ENCODE data around the gene DMRT2. TPM values are rescaled to one million over a fixed set of nuclear protein-coding genes. Genes with fewer than 3 reads are reported as not detected.

DMRT2 gene
- total RNA-seq, 4 donors from 2014 or later = 0.58 to 1.6 (median 0.62) TPM; not detected in 1

DNA sequence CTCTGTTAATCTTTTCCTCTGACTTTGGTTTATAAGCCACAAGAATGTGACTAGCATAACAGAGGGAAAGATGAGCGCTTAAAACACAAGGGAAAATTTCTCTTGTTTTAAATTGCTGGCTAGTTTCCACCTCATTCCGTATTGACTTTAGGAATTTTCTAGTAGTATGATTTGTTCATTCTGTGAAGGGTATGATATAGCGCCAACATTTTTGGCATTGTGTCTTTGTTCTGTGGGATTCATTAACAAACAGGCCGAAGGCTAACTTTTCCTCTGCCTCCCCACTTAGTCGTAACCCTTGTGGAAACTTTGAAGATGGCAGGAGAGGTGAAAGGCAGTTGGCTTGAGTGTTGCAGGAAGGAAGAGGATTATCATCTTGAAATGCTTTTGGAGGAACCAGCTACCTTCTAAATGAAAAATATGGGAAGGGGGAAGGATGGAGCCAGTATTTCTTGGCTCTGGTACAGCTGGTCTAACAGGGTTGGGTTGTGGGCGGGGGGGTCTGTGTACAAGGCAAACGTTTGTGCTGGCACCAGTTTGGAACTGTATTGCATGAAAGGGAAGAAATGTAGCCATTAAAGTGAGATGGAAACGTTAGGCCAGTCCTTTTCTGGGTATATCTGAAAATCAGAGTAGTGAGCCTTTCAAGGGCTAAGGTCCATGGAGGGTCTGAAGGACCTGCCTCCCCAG lies 21.5 kb upstream of the DMRT2 start:
- TF ChIP-seq, protein P1, sequence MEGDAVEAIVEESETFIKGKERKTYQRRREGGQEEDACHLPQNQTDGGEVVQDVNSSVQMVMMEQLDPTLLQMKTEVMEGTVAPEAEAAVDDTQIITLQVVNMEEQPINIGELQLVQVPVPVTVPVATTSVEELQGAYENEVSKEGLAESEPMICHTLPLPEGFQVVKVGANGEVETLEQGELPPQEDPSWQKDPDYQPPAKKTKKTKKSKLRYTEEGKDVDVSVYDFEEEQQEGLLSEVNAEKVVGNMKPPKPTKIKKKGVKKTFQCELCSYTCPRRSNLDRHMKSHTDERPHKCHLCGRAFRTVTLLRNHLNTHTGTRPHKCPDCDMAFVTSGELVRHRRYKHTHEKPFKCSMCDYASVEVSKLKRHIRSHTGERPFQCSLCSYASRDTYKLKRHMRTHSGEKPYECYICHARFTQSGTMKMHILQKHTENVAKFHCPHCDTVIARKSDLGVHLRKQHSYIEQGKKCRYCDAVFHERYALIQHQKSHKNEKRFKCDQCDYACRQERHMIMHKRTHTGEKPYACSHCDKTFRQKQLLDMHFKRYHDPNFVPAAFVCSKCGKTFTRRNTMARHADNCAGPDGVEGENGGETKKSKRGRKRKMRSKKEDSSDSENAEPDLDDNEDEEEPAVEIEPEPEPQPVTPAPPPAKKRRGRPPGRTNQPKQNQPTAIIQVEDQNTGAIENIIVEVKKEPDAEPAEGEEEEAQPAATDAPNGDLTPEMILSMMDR (IDR thresholded peaks at IDR 0.05) = no peak
- TF ChIP-seq POLR2AphosphoS5 (IDR thresholded peaks at IDR 0.05) (no peak), POLR2A (IDR thresholded peaks at IDR 0.05) (no peak), EP300 (IDR thresholded peaks at IDR 0.05) (no peak)
- Histone ChIP-seq H3K4me3 (no peak overlapping the region), H3K4me1 (no peaks in the 10 kb centered on the region), H3K9me3 (peaks cover 0 to under 1% (median 0%) of the 10 kb centered on the region in 3 donors), H3K36me3 (no peaks in the 10 kb centered on the region), H3K27me3 (peaks cover 80% of the 10 kb centered on the region), H3K27ac (no peak overlapping the region)
- no peak for ATAC-seq
- 53 to 65% methylated on average over 6 to 7 of the region's 8 CpGs for WGBS, 2 donors (ENCODE audit: low coverage in 1 of 2)

DNA sequence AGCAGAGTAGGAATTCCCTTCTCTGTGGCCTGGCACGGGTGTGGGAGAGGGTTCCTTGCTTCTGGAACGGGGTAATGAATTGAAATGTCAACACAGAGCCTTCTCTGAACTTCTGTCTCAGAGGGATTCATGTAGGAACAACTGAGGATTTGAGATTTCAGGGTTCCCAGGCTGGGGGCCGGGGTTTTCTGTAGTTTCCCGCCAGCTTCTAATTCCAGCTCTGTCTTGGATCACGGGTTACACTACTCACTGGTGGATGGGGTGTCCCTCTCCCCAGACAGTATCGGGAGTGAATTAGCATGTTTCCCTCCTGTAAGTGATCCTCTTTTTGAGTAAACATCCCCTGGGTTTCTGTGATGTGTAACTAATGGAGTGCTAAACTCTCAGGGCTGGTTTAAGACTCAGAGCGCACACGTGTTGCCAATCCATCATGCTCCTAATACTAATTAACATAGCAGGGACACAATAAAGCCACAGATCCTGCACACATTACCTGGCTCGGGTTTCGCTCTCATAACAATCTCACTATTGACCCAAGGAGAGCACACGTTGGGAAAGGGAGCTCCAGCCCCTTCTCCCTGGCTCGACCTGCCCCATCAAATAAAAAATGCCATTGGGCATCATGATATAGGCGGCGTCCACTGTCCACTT lies 18.1 kb upstream of the DMRT2 start:
- no peaks in the 10 kb centered on the region for H3K36me3 ChIP-seq
- no peak overlapping the region for H3K4me3 ChIP-seq
- H3K27ac ChIP-seq = no peak overlapping the region
- 25 to 42% methylated on average over 7 to 10 of the region's 14 CpGs for WGBS, 2 donors (ENCODE audit: low coverage in 1 of 2)
- peaks cover 77% of the 10 kb centered on the region for H3K27me3 ChIP-seq
- ATAC-seq = no peak
- H3K4me1 ChIP-seq = no peaks in the 10 kb centered on the region
- TF ChIP-seq, protein P1 (IDR thresholded peaks at IDR 0.05) = no peak
- no peak for TF ChIP-seq EP300 (IDR thresholded peaks at IDR 0.05)
- TF ChIP-seq POLR2AphosphoS5 (IDR thresholded peaks at IDR 0.05) = no peak
- no peak for TF ChIP-seq POLR2A (IDR thresholded peaks at IDR 0.05)
- H3K9me3 ChIP-seq = no peaks in the 10 kb centered on the region

DNA sequence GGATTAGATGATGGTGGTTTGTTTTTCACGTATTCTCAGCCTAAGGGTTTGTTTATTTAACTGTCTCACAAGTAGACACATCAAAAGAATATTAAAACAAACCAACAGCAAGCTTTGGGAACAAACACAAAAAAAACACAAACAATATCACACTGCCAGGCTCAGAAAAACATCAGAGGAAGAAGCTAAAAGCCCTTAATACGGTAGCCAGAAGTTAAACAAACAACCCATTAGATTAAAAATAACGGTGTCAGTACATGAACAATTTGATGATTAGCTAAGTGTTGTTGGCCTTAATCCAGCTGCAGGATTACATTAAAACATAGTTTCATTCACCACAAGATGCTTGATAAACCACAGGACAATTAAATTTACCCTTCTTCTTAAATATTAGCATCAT lies 15.9 kb upstream of the DMRT2 start:
- peaks cover 85% of the 10 kb centered on the region for H3K27me3 ChIP-seq
- no peak for ATAC-seq
- no peak overlapping the region for H3K27ac ChIP-seq
- TF ChIP-seq EP300 (IDR thresholded peaks at IDR 0.05) (no peak), POLR2A (IDR thresholded peaks at IDR 0.05) (no peak), POLR2AphosphoS5 (IDR thresholded peaks at IDR 0.05) (no peak)
- TF ChIP-seq, protein P1 (IDR thresholded peaks at IDR 0.05) = no peak
- no peaks in the 10 kb centered on the region for H3K4me1 ChIP-seq
- no peaks in the 10 kb centered on the region for H3K36me3 ChIP-seq
- 9 to 18% methylated on average over 3 of the region's 3 CpGs for WGBS, 2 donors (ENCODE audit: low coverage in 1 of 2)
- H3K4me3 ChIP-seq = no peak overlapping the region
- no peaks in the 10 kb centered on the region for H3K9me3 ChIP-seq

DNA sequence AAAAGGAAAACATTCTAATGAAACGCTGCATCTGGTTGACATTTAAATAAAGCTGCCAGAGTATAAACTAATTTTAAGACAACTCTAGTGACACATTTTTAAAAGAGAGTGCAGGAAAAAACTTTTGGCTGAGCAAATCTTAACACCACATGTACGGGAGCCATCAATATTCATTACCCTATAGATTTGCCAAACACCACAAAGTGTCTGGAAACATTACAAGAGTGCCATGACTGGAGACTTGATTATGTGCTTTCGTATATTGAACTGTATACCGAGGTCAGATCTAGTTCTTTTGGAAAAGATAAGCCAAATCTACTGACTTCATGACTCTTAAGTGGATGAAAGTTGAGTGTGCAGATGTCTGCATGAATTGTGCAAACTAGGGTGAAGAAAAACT lies 10.6 kb upstream of the DMRT2 start:
- H3K4me1 ChIP-seq = peaks cover 0 to 13% (median 6%) of the 10 kb centered on the region in 3 donors
- H3K36me3 ChIP-seq = no peaks in the 10 kb centered on the region
- no peak overlapping the region for H3K4me3 ChIP-seq
- WGBS, 2 donors (ENCODE audit: low coverage in 1 of 2) = 42 to 45% methylated on average over 4 of the region's 4 CpGs
- TF ChIP-seq POLR2AphosphoS5 (IDR thresholded peaks at IDR 0.05) = no peak
- TF ChIP-seq, protein P1 (IDR thresholded peaks at IDR 0.05) = no peak
- TF ChIP-seq EP300 (IDR thresholded peaks at IDR 0.05) = no peak
- TF ChIP-seq POLR2A (IDR thresholded peaks at IDR 0.05) = no peak
- ATAC-seq = no peak
- peaks cover 95% of the 10 kb centered on the region for H3K27me3 ChIP-seq
- H3K27ac ChIP-seq = no peak overlapping the region
- no peaks in the 10 kb centered on the region for H3K9me3 ChIP-seq

DNA sequence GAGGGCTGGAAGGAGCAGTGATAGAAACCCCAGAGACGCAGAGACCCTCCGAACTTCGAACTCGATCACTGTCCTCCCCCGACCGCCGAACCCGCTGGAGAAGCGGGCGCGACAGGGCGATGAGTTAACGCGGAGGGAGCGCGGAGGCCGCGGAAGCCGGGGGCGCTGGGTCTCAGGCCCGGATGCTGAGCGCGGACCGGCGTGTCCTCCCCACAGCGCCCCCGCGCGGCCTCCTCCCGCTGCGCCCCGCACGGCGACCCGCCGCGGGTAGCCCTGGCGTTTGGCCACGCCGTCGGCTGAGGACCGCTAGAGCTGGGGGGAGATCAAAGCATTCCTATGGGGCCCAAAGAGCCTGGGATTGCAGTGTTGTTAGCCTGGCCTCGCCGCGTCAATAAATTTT lies 7.7 kb upstream of the DMRT2 start:
- no peak for TF ChIP-seq EP300 (IDR thresholded peaks at IDR 0.05)
- TF ChIP-seq, protein P1 (IDR thresholded peaks at IDR 0.05) = peak in 2 of 4 experiments; percentile 11 to 45
- no peak for ATAC-seq
- H3K27me3 ChIP-seq = peaks cover 100% of the 10 kb centered on the region
- H3K4me3 ChIP-seq = peak overlapping the region in 1 of 2 donors; percentile 28
- H3K36me3 ChIP-seq = no peaks in the 10 kb centered on the region
- H3K27ac ChIP-seq = no peak overlapping the region
- peaks cover 0 to 42% (median 17%) of the 10 kb centered on the region in 3 donors for H3K4me1 ChIP-seq
- WGBS, 2 donors (ENCODE audit: low coverage in 1 of 2) = 0% methylated on average over 3 of the region's 45 CpGs; no CpG with 5 or more reads in 1 of the 2 donors
- H3K9me3 ChIP-seq = no peaks in the 10 kb centered on the region
